GM18517 (cell line): Measurements from ENCODE around the gene LRRC46.

Experiments
- ATAC-seq: cut with Tn5 transposase; IDR thresholded peaks from one replicate; pipeline ENCODE4 v1.9.1; 2021; ENCODE audit warnings: mild to moderate bottlenecking, moderate library complexity; ENCODE audit not compliant: unreplicated experiment

LRRC46 gene

GRCh38 chr17:47829870-47830269, 1.6 kb upstream of the LRRC46 start:
- ATAC-seq, result no peak

- ATAC-seq, result no peak
Observed at GRCh38 chr17:47830396-47831002, 971 bp upstream of the LRRC46 start.

DNA sequence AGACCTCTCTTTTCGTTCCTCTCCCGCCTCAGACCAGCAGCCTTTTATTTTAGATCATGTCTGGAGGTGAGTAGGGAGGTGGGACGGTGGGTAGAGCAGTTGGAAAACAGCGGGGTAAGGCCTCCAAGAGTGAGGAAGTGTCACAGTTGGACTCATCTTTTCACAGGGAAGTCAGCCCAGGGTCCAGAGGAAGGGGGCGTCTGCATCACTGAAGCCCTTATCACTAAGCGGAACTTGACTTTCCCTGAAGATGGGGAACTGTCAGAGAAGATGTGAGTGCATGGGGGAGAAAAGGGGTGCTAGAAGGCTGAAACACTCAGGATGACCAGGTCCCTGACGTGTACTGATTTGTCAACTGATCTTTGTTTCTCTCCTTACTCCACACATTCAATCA, 461 bp downstream of the LRRC46 start:
- no peak for ATAC-seq

DNA sequence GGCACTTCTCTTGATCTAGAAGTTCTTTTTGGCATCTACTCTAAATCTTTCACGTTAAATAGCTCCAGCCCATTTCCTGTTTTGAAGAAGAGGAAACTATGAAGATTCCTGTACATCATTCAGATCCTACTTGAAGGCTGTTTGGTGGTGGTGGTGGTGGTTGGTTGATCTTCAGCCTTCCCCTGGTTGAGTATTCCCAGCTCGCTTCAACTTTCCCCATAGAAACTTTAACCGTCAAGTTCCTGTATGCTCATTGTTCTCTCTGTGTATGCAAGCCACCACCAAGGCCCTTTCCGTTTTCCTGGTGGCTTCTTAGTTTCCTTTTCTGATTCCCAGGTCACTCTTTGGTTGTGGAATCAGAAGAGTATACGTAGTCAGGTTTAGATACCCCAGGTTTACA, 3.3 kb downstream of the LRRC46 start:
- no peak for ATAC-seq

- ATAC-seq, result no peak
Observed at GRCh38 chr17:47836601-47837000, 5.1 kb downstream of the LRRC46 start.

DNA sequence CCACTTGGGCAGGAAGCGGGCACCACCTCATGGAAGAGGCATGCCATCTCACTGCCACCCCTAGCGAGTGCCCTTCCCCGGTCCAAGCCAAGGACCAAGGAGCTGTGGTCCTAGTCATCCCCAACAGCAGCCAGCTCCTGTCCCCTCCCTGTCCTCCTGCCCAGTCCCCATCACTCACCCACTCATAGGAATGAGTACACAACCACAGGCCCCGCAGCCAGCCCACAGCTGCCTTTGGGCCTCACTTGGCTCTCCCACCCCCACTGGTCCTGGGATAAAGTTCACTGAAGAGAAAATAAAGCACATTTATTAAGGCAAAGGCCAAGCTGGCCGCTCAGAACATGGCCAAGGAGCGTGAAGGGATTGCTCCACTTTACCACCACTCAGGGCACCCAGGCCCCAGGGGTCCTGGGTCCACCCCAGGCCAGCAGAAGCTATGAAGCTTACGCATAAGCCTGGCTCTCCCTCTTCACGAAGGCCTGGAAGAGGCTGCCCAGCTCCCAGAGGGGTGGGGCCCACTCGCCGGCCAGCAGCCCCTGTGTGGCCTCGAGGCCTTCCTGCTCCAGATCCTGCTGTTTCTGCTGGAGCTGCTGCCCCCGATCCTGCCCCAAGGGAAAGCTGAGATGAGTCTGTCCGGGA, 6.0 kb downstream of the LRRC46 start:
- no peak for ATAC-seq

- ATAC-seq, result no peak
Observed at GRCh38 chr17:47838636-47839035, 7.2 kb downstream of the LRRC46 start.

DNA sequence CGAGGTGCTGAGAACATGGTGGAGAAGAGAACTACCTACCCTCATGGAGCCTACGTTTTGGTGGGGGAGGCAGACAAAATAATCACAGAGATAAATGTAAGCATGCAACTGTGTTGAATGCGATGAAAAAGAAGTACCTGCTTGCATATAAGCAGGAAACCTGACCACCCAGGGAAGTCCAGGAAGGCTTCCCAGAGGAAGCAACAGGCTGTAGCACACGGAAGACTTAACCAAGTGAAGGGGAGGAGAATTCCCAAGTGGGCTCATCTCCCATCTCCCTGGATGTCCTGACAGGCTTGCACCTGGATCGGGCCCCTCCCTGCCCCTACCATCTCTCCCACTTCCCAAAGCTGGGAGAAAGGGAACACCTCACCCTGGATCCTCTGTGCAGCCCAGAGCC, 7.6 kb downstream of the LRRC46 start:
- ATAC-seq, result no peak

DNA sequence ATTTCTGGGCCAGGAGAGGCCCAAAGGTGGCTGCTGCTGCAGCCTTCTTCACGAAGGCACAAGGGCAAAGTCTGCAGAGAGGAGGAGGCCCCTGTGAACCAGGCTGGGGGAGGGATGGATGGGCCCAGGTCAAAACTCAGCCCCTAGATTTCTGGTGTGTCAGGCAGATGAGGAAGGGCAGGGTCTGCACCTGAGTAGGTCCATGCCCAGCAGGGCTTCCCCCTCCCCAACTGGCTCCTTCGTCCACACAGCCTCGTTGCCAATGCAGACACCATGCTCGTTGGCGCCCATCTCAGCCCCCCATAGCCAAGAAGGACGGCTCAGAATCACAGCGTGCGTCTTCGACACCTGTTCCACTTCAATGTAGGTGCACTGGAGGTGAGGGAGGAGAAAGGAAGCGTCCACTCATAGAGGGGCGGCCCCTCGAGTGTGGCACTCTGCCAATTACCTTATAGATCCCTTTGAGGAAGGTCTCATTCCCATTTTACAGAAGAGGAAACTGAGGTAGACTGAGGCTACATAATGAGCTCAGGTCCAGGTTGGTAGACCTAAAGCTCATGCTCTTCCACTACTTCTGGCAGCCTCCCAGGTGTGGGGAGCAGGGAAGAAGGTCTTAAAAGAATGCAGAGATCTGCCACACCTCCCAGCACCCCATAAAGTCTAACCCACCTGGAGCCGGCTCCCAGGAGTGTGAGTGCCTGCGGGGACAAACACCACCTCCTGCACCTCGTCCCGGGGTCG, 8.7 kb downstream of the LRRC46 start:
- ATAC-seq, result no peak

GRCh38 chr17:47840742-47841487, 9.4 kb downstream of the LRRC46 start, which contains the start of gene SCRN2:
Gene SCRN2, minus strand, starts transcription at chr17:47841273. Its CDS starts 430 bp downstream, at chr17:47840843.
- peak; percentile 73 for ATAC-seq

DNA sequence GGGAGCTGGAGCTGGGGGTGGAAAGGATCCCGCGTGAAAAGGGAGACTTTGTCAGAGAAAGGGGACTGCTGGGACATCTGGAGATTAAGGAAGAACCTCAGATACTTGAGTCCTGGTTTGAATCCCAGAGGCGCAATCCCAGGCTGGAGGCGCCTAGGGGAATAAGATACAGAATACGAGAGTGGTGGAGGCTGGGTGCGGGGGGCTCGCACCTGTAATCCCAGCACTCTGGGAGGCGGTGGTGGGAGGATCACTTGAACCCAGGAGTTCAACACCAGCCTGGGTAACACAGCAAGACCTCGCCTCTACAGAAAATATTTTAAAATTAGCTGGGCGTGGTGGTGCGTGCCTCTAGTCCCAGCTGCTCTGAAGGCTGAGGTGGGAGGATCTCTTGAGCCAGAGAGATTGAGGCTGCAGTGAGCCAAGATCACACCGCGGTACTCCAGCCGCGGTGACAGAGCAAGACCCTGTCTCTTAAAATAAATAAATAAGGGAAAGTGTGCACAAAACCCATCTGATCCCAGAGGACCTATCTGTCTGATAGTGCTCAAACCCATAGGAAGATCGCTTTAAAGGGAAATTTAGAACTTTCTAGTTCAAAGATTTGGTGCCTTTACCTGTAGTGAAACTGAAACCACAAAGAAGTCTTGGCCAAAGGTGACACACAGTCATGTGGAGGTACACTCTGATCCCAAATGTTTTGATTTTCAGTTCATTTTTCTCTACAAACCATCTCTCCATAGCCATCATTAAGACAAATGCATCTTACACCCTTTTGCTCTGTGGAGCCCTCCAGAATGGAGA, 10.2 kb downstream of the LRRC46 start:
- no peak for ATAC-seq

GRCh38 chr17:47843391-47843730, 11.9 kb downstream of the LRRC46 start:
- no peak for ATAC-seq

- no peak for ATAC-seq
Observed at GRCh38 chr17:47844227-47844626, 12.8 kb downstream of the LRRC46 start.

DNA sequence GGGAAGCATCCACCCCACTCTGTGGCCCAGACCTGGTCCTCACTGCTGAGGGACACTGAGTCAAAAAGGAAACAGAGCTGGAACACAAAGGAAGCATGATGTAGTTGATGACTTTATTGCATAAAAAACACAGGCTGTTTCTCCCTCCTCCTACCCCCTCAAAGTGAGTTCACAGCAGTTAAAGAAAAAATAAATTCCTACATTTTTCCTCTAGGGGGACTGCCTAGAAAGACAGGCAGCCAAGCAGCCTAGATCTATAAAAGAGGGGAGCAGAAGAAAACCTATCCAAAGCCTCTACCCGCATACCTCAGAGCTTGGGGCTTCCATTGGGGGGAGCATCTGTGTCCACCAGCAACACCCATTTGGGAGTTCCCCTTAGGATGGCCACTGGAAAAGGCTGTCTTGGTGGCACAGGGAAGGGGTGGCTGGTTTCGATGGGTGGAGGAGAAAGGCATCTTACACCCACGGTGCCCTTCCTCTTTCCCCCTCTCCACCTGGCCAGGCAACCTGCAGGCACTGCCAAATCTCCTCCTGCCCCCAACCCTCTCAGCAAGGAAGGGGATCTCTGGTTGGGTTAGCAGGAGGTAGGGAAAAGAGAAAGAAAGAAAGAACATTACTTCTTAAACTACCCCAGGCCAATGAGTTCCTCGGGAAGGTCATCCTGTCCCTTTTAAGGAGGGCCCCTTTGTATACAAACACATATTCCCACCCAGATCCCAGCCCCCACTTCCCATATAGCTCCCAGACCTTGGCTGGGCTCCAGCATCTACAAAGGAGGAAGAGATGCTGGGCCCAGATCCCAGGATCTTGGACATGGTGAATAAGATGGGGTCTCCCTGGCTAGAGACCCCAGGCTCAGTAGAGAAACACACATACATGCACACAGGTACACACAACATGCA, 13.6 kb downstream of the LRRC46 start:
- no peak for ATAC-seq

DNA sequence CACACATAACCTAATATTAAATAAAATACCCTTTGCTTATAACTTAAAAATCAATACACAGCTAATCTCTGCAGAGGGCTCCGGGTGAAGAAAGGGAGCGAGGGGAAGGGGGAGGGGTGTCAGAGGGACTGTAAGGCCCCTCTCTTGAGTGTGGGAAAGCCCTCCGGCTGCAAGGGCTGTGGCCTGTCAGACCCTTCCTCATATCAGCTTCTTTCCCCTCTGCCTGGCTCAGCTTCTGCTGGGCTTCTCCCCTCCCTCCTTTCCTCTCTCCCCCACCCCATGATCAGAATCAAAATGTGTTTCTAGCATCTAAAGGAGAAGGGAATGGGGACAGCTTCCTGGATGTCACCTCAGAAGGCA, 14.2 kb downstream of the LRRC46 start:
- no peak for ATAC-seq

DNA sequence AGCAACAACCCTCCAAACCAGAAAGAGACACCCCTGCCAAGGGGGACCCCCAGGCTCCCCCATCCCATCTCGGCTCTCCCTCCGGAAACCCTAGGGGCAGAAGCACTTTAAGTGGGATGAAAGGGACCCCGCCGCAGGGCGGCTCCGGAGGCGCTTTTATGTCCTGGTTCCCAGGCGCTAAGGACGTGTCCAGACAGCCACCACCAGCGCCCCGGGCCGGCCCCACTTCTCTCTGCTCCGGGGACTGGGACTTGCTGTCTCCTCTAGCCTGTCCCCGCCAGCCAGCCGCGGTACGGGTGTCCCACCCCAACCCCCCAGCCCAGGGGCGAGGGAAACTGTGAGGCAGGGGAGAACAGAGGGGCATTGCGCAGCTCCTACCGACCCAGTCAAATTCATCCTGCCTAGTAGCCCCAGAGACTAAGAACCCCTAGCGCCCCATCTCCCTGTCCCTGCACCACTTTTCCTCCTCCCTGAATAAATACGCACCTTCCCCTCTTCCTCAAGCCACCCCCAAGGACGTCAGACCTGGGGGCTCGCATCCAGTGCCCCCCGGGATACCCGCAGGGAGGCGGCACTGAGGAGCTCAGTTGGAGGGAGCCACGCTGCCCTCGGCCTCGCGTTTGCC, 15.4 kb downstream of the LRRC46 start:
- no peak for ATAC-seq

- no peak for ATAC-seq
Observed at GRCh38 chr17:47847341-47848197, 16.1 kb downstream of the LRRC46 start.

GRCh38 chr17:47848198-47848513, 16.7 kb downstream of the LRRC46 start:
- no peak for ATAC-seq

GRCh38 chr17:47850373-47850691, 18.9 kb downstream of the LRRC46 start:
- ATAC-seq, result no peak
